Measurements from ENCODE around the gene CCL23. TPM values are rescaled to one million over a fixed set of nuclear protein-coding genes. Genes with fewer than 3 reads are reported as not detected.

The CCL23 gene
- polyA plus RNA-seq, 1 donor (not counting 4 experiments of a cell fraction or from before 2014, with no cell fraction given): not detected

DNA sequence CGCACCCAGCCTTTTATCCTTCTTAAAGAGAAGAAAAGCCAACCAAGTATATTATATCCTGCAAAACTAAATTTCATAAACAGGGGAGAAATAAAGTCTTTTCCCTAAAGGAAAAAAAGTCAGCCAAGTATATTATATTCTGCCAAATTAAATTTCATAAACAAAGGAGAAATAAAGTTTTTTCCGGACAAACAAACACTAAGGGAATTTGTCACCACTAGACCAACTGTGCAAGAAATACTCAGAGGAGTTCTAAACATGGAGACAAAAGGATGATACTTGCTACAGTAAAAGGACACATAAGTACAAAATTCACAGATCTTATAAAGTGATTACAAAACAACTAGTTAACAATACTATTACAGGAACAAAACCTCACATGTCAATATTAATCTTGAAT lies 31.9 kb upstream of the CCL23 start:
- DNase-seq (ENCODE audit: low read depth, low spot score) (no peak), FAIRE-seq (no peak)
- H3K9ac ChIP-seq (ENCODE audit: control insufficient read depth, extremely low read depth, insufficient read depth, low read length): no peak overlapping the region
- H3K79me2 ChIP-seq (ENCODE audit: control insufficient read depth, insufficient read depth, low read length): no peaks in the 10 kb centered on the region
- H3K9me1 ChIP-seq (ENCODE audit: control insufficient read depth, extremely low read depth, insufficient read depth, low read length): no peaks in the 10 kb centered on the region
- no peaks in the 10 kb centered on the region for H3K27me3 ChIP-seq (ENCODE audit: control insufficient read depth, extremely low read depth, insufficient read depth, low read length)
- H3K9me3 ChIP-seq (ENCODE audit: control insufficient read depth, low read depth, low read length): no peaks in the 10 kb centered on the region
- TF ChIP-seq, protein P1, sequence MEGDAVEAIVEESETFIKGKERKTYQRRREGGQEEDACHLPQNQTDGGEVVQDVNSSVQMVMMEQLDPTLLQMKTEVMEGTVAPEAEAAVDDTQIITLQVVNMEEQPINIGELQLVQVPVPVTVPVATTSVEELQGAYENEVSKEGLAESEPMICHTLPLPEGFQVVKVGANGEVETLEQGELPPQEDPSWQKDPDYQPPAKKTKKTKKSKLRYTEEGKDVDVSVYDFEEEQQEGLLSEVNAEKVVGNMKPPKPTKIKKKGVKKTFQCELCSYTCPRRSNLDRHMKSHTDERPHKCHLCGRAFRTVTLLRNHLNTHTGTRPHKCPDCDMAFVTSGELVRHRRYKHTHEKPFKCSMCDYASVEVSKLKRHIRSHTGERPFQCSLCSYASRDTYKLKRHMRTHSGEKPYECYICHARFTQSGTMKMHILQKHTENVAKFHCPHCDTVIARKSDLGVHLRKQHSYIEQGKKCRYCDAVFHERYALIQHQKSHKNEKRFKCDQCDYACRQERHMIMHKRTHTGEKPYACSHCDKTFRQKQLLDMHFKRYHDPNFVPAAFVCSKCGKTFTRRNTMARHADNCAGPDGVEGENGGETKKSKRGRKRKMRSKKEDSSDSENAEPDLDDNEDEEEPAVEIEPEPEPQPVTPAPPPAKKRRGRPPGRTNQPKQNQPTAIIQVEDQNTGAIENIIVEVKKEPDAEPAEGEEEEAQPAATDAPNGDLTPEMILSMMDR (optimal IDR thresholded peaks at IDR 0.05 in 1 of 3, IDR thresholded peaks at IDR 0.05 in 1 of 3, conservative IDR thresholded peaks at IDR 0.05 in 1 of 3; ENCODE audit: extremely low read depth in 1 of 3, insufficient read depth in 2 of 3, low read length in 3 of 3): no peak
- no peak for TF ChIP-seq EZH2 (IDR thresholded peaks at IDR 0.05; ENCODE audit: low read length)
- dilution Hi-C loops (cut with MboI; ENCODE audit: extremely low pct_ligation_motif_present, low sequenced_read_pairs): no loop called here
- no peak overlapping the region for H3K27ac ChIP-seq (ENCODE audit: control insufficient read depth, insufficient read depth, low read length)
- H2AFZ ChIP-seq (ENCODE audit: control insufficient read depth, low read length): no peak overlapping the region
- H4K20me1 ChIP-seq (ENCODE audit: control insufficient read depth, extremely low read depth, insufficient read depth, low read length): no peaks in the 10 kb centered on the region
- no peak overlapping the region for H3K4me3 ChIP-seq (ENCODE audit: control insufficient read depth in 2 of 3, extremely low read depth in 1 of 3, insufficient read depth in 2 of 3, low read depth in 1 of 3, low read length in 3 of 3)
- no peaks in the 10 kb centered on the region for H3K4me1 ChIP-seq (ENCODE audit: control insufficient read depth, extremely low read depth, insufficient read depth, low read length)
- no peak overlapping the region for H3K4me2 ChIP-seq (ENCODE audit: control insufficient read depth, extremely low read depth, insufficient read depth, low read depth, low read length)
- H3K36me3 ChIP-seq (ENCODE audit: control insufficient read depth in 2 of 2, extremely low read depth in 1 of 2, insufficient read depth in 2 of 2, low read length in 2 of 2): no peaks in the 10 kb centered on the region

GRCh38 chr17:36048066-36048465 lies 30.3 kb upstream of the CCL23 start:
- dilution Hi-C loops (cut with MboI; ENCODE audit: extremely low pct_ligation_motif_present, low sequenced_read_pairs): no loop called here
- no peak overlapping the region for H2AFZ ChIP-seq (ENCODE audit: control insufficient read depth, low read length)
- H4K20me1 ChIP-seq (ENCODE audit: control insufficient read depth, extremely low read depth, insufficient read depth, low read length): no peaks in the 10 kb centered on the region
- H3K9me1 ChIP-seq (ENCODE audit: control insufficient read depth, extremely low read depth, insufficient read depth, low read length): no peaks in the 10 kb centered on the region
- FAIRE-seq: no peak
- no peaks in the 10 kb centered on the region for H3K9me3 ChIP-seq (ENCODE audit: control insufficient read depth, low read depth, low read length)
- no peaks in the 10 kb centered on the region for H3K79me2 ChIP-seq (ENCODE audit: control insufficient read depth, insufficient read depth, low read length)
- no peak overlapping the region for H3K9ac ChIP-seq (ENCODE audit: control insufficient read depth, extremely low read depth, insufficient read depth, low read length)
- no peak overlapping the region for H3K4me2 ChIP-seq (ENCODE audit: control insufficient read depth, extremely low read depth, insufficient read depth, low read depth, low read length)
- DNase-seq (ENCODE audit: low read depth, low spot score): no peak
- no peak for TF ChIP-seq EZH2 (IDR thresholded peaks at IDR 0.05; ENCODE audit: low read length)
- TF ChIP-seq, protein P1 (optimal IDR thresholded peaks at IDR 0.05 in 1 of 3, IDR thresholded peaks at IDR 0.05 in 1 of 3, conservative IDR thresholded peaks at IDR 0.05 in 1 of 3; ENCODE audit: extremely low read depth in 1 of 3, insufficient read depth in 2 of 3, low read length in 3 of 3): no peak
- no peak overlapping the region for H3K4me3 ChIP-seq (ENCODE audit: control insufficient read depth in 2 of 3, extremely low read depth in 1 of 3, insufficient read depth in 2 of 3, low read depth in 1 of 3, low read length in 3 of 3)
- H3K4me1 ChIP-seq (ENCODE audit: control insufficient read depth, extremely low read depth, insufficient read depth, low read length): no peaks in the 10 kb centered on the region
- H3K27ac ChIP-seq (ENCODE audit: control insufficient read depth, insufficient read depth, low read length): no peak overlapping the region
- no peaks in the 10 kb centered on the region for H3K36me3 ChIP-seq (ENCODE audit: control insufficient read depth in 2 of 2, extremely low read depth in 1 of 2, insufficient read depth in 2 of 2, low read length in 2 of 2)
- H3K27me3 ChIP-seq (ENCODE audit: control insufficient read depth, extremely low read depth, insufficient read depth, low read length): no peaks in the 10 kb centered on the region
